Activated CD4-positive, alpha-beta T cell treated with anti-CD3 and anti-CD28 coated beads, Interleukin-2, amount 50 U/mL, for 4 hours (primary cell): ENCODE data around the gene GRIN2A.

ENCODE experiments used
- DNase-seq, 2 experiments: peaks; one replicate each; pipeline ENCODE4 v3.0.0-alpha.2; 2020

Gene GRIN2A

GRCh38 chr16:9805109-9805508 lies 377.1 kb downstream of the GRIN2A start:
- DNase-seq, result no peak

GRCh38 chr16:9802160-9802559 lies 380.1 kb downstream of the GRIN2A start:
- DNase-seq, result no peak

- no peak for DNase-seq
These were observed 380.6 kb downstream of the GRIN2A start for GRCh38 chr16:9801651-9802050.

DNA sequence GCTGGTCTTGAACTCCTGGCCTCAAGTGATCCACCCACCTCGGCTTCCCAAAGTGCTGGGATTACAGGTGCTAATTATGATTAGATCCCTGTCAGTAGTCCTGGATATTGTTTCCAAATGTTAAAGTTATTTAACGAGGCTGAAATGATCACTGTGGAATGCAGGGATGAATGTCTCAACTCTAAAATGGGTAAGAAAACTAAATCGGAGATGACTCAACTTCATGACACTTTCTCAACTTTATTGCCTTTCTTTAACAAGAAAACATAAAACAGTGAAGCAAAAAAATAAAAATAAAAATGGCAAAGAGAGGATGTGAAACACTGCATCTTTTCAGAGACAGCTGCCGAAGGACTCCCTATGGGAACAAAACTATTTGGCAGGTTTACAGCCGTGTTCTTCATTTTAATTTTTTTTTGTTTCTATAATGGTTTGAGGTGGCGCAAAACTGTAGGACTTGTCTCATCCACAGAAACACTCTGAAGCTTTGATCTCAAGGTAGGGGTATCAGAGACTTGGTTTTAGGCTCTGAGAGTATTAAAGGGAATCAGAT lies 382.0 kb downstream of the GRIN2A start:
- DNase-seq, result no peak

- no peak for DNase-seq
These were observed 383.2 kb downstream of the GRIN2A start for GRCh38 chr16:9798952-9799580.

DNA sequence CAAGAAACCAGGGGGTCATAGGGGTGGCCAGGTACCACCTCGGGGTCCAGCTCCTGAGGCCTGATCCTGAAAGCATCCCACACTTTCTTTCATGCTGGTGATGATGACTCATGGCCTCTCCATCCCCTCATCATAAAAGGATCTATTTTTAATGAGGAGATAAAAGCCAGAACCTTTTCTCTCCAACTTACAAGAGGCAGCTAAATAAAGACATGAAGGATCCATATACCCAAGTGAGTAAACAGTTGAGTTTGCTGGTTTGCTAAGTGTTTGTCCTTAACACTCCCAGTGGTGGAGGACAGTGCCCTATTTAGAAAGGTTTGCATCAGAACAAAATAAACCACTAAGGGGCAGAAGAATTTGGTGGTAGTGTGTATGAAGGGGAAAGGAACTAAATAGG lies 383.8 kb downstream of the GRIN2A start:
- no peak for DNase-seq

- no peak for DNase-seq
These were observed 384.9 kb downstream of the GRIN2A start for GRCh38 chr16:9797306-9797705.

DNA sequence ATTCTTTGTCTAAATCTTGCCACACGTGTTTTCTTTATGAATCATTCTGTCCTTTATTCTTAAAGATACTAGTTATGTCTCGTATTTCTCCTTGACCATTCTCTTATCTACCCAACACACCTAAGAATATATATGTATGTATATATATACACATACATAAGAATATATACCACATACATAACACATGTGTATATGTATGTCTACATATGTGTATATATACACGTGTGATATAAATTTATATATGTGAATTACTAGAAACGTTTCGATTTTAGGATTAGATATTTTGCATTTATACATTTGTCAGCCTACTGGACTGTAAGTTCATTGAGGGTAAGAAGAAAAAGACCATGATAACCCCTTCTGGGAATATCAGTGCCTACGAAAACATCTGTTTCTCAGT lies 388.6 kb downstream of the GRIN2A start:
- DNase-seq, result no peak

- DNase-seq, result no peak
These were observed 390.7 kb downstream of the GRIN2A start for GRCh38 chr16:9791556-9791955.

DNA sequence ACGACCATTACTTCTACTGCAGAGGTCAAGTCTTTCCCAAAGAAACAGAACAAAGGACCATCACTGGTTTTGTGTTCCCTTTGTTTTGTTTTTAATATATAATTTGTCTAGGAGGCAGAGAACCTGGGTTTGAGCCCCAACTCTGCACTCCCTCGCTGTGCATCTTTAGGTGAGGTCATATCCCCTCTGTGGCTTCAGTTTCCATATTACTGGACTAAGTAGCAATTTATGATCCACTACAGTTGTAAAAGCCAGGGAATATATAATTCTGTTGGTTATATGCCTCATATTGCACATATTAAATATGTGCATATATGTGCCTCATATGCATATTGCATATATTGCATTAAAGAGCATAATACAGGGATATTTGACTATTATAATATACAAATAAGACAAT lies 392.0 kb downstream of the GRIN2A start:
- DNase-seq, result no peak

- DNase-seq, result no peak
These were observed 394.5 kb downstream of the GRIN2A start for GRCh38 chr16:9787717-9788116.

DNA sequence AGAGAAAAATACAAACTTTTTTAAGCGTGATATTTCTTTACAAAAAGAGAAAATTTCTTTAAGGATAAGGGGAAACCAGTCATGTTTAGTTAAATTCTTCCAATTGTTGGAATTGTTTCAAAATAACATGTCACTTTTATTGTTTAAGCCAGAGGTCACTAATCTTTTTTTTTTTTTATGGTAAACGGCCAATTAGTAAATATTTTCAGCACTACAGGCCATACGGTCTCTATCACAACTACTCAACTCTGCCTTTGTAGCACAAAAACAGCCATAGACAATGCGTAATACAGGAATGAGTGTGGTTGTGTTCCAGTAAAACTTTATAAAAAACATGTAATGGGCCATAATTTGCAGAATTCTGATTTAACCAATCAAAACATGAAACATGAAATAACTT lies 401.4 kb downstream of the GRIN2A start:
- no peak for DNase-seq

DNA sequence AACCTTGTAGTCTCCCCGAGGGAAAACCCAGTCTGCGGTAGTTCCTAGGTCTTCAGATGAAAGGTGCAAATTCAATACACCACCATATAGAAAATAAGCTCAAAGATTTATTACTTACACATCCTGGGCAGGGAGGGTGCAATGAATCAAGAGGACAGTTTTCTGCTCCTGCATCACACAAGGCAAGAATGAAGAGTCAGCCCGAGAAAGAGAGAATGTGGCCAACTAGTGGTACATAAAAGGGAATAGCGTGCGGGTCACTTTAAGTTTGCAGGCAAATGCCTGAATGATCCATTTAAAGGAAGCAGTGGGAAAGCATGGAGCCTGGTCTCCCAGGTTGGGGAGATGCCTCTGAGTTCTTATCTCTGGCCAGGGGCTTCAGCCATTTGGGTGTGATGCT lies 403.4 kb downstream of the GRIN2A start:
- no peak for DNase-seq

GRCh38 chr16:9775998-9776397 lies 406.2 kb downstream of the GRIN2A start:
- DNase-seq, result no peak

- DNase-seq, result no peak
These were observed 408.9 kb downstream of the GRIN2A start for GRCh38 chr16:9773289-9773688.

GRCh38 chr16:9772526-9773225 lies 409.6 kb downstream of the GRIN2A start:
- no peak for DNase-seq

- DNase-seq, result no peak
These were observed 415.3 kb downstream of the GRIN2A start for GRCh38 chr16:9766891-9767290.

GRCh38 chr16:9763505-9763904 lies 418.7 kb downstream of the GRIN2A start:
- DNase-seq, result no peak

- DNase-seq, result no peak
These were observed 420.4 kb downstream of the GRIN2A start for GRCh38 chr16:9761870-9762269.

- no peak for DNase-seq
These were observed 424.5 kb downstream of the GRIN2A start for GRCh38 chr16:9757687-9758086.

GRCh38 chr16:9756434-9756833 lies 425.8 kb downstream of the GRIN2A start:
- no peak for DNase-seq

GRCh38 chr16:9755081-9755480 lies 427.1 kb downstream of the GRIN2A start:
- no peak for DNase-seq

DNA sequence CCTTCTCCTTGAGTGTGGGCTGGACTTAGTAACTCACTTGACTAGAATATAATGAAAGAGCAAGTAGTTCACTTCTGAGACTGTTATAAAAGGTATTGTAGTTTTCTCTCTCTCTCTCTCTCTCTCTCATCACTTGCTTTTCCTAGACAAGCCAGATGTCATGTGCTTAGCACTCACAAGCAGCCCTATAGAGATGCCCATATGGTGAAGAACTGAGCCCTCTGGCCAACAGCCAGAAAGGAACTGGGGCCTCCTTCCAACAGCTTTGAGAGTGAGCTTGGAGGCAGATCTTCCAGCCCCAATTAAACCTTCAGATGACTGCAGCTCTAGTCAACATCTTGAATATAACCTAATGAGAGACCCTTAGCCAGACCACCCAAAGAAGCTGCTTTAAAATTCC lies 440.5 kb downstream of the GRIN2A start:
- DNase-seq, result no peak

GRCh38 chr16:9739301-9739700 lies 442.9 kb downstream of the GRIN2A start:
- DNase-seq, result no peak

DNA sequence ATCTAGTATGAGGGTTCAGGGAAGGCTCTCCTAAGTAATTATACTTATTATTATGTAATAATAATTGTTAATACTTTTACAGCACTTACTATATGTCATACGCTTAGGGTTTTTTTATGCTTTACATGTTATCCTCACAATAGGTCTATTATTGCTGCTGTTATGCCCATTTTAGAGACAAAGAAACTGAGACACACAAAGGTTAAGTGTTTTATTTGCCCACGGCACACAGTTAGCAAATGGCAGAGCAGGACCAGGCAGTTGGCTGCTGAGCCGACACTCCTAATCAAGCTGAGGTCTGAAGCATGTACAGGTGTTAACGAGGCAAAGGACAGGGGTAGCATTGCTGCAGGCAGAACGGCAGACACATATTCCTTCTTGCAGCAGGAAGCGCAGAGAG lies 443.5 kb downstream of the GRIN2A start:
- DNase-seq, result no peak
